H1 (cell line): ENCODE measurements around the gene KCNQ1. TPM values are rescaled to one million over a fixed set of nuclear protein-coding genes. Genes with fewer than 3 reads are reported as not detected.

Experiments used
- CEBPB ChIP-seq: IDR thresholded peaks from 2 replicates; pipeline ENCODE4 v1.6.1; 2012; ENCODE audit warnings: low read depth, low read length
- CHD1 ChIP-seq: IDR thresholded peaks from 2 replicates; pipeline ENCODE4 v1.6.1; 2012; ENCODE audit warnings: low read depth, low read length, improper control_type of control experiment
- CHD7 ChIP-seq: fragments of 300-600 bp; sonication (generic); IDR thresholded peaks from 2 replicates; pipeline ENCODE4 v1.7.1; 2012; ENCODE audit warnings: low read length, moderate library complexity, mild to moderate bottlenecking, inconsistent platforms; ENCODE audit not compliant: insufficient replicate concordance
- EGR1 ChIP-seq: IDR thresholded peaks from 2 replicates; pipeline ENCODE4 v1.6.1; 2011; ENCODE audit warnings: low read depth, low read length, borderline replicate concordance
- HDAC2 ChIP-seq, 2 experiments: fragments of 300-600 bp in 1 of 2; sonication (generic) in 1 of 2; IDR thresholded peaks; 2 replicates each; pipeline ENCODE4 v1.6.1; 2011 to 2012; ENCODE audit warnings: low read depth in 2 of 2, low read length in 2 of 2, mild to moderate bottlenecking in 2 of 2, moderate library complexity in 2 of 2, borderline replicate concordance in 1 of 2, inconsistent platforms in 1 of 2
- PHF8 ChIP-seq: fragments of 200-600 bp; sonication (generic); conservative IDR thresholded peaks from 2 replicates; pipeline ENCODE4 v1.7.1; 2012; ENCODE audit warnings: low read depth, mild to moderate bottlenecking, inconsistent platforms, low read length, moderate library complexity
- RAD21 ChIP-seq, 2 experiments: IDR thresholded peaks in 1 of 2; conservative IDR thresholded peaks in 1 of 2; 2 replicates each; pipeline ENCODE4 v1.6.1; 2011; ENCODE audit warnings: low read depth in 2 of 2, low read length in 2 of 2, improper control_type of control experiment in 1 of 2, inconsistent platforms in 1 of 2, mild to moderate bottlenecking in 1 of 2, moderate library complexity in 1 of 2
- TAF7 ChIP-seq: optimal IDR thresholded peaks from 2 replicates; pipeline ENCODE3; 2011; ENCODE audit warnings: low read depth, mild to moderate bottlenecking, inconsistent platforms, low read length, moderate library complexity, borderline replicate concordance
- polyA plus RNA-seq, 7 experiments: library from polyadenylated mRNA; depleted of rRNA in 3 of 7; stranded (reverse) in 5 of 7; unstranded in 2 of 7; fragments of >200 nt in 5 of 7; fragments of 200-250 nt in 2 of 7; gene quantifications; 1 replicate in 5 of 7; 2 replicates in 1 of 7; 4 replicates in 1 of 7; pipeline versions ENCODE4 v1.2.1 to v1.2.3, GENCODE V29; 2011 to 2013; ENCODE audit warnings: missing spikeins in 2 of 7, mixed read lengths in 2 of 7
- total RNA-seq: library from RNA; stranded (reverse); fragmentation: NEBNext Ultra II Directional; extraction: Animal tissue kit (Norgen Biotek cat#: 25700); gene quantifications from 2 replicates; pipeline ENCODE4 v1.2.1, GENCODE V29; 2021

KCNQ1 gene
- total and polyA plus RNA-seq, 2 of the 8 experiments (the other 6 are each of a cell fraction or from before 2014, with no cell fraction given): 1.9 to 2.0 TPM

- TF ChIP-seq CHD7: no peak
- TF ChIP-seq RAD21 (IDR thresholded peaks at IDR 0.05 in 1 of 2, conservative IDR thresholded peaks at IDR 0.05 in 1 of 2; ENCODE audit: low read depth in 2 of 2, low read length in 2 of 2): no peak
- TF ChIP-seq HDAC2 (IDR thresholded peaks at IDR 0.05; ENCODE audit: borderline replicate concordance in 1 of 2, low read depth in 2 of 2, low read length in 2 of 2): no peak
- no peak for TF ChIP-seq CHD1
- no peak for TF ChIP-seq CEBPB
- no peak for TF ChIP-seq PHF8
- no peak for TF ChIP-seq EGR1
- no peak for TF ChIP-seq TAF7
Measured at GRCh38 chr11:2649848-2650247, 205.0 kb downstream of the KCNQ1 start (continued).
